ENCODE measurements around the gene DYNC1I2.
"Not testable (repeated sequence)": the region's sequence is repeated elsewhere in the genome, so short reads cannot be mapped to it uniquely, and the experiment has no call there.

Gene DYNC1I2

DNA sequence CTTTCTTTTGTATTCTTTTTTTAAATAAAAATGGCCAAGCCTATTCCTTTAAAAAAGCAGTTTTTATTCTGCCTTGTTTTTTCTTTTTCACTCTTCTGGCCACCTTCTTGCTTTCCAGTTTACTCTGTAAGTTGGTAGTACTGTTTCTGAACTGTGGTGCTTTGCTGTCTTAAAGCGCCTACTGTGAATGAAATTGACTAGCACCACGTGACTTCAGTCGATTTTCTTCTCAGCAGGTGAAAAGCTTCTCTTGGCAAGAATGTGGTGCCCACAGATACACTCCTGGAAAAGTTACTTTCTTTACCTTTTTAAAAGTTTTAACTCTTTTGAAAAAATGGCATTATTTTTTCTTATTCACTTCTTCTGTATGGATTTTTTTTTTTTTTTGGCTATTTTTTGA is 32.4 kb downstream of the DYNC1I2 start:
- no peak for DNase-seq

DNA sequence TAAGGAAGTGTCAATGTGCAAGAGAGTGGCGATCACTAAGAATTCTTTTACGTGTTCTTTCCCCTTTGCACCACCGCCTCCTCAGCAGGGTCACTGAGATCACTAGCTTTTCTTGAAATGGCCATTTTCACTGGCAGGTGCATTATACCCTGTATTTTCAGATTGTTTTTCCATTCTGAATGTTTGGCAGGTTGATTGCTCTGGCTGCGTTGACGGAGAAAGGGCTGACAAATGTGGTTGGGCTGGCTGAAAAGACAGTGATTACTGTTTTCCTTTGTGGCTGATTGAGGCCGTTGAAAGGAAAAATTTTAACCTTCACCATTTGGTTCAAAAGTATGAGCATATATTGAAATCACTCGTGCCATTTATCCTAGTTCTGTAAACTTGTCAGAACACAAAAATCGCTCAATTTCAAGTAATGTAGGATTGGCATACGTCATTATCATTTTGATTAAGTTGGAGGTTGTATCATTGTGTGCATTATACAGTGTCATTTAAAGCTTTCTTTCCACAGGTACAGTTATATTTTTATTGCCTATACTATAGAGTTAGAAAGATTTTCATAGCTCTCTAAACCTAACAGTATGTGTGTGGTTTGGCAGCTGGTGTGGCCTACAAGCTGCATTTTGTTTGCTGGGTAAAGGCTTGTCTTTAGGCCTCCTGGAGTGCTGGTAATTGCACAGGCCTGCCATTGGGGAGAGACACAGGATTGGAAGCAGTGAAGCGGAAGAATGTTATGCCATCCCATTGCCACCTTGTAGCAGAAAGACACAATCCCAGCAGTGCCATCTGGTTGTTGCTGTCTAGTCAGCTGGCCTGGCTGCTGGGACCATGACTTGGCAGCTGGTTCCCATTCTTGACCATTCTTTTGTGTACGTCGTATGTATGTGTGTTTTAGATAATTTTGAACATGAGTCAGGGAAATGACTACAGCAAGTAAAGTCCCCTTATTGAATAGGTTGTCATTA is 36.7 kb downstream of the DYNC1I2 start:
- DNase-seq = no peak

DNA sequence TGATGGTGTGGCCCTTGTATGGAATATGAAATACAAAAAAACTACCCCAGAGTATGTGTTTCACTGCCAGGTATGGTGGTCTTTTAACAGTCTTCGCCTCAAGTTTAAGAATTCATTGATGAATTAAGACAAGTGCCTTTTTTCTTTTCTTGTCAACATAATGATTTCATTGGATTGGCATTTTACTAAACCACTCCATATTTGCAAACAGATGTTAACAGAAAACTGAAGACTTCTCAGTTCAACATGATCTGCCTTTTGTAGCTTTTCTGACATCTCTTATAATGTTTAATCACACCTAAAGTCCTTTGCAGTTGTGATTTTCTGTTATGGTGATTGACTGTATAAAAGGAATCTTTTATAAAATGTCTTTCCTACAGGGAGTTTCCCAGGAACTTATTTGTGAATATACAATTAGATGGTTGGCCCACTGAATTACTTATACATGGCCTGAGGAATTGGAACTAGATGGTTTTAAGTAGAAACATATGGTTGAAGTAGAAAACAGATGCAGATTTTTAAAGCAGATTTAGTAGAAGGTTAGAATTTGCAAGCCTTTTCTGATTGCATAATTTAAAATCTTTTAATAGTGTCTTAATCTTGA is 39.7 kb downstream of the DYNC1I2 start:
- DNase-seq = no peak

DNA sequence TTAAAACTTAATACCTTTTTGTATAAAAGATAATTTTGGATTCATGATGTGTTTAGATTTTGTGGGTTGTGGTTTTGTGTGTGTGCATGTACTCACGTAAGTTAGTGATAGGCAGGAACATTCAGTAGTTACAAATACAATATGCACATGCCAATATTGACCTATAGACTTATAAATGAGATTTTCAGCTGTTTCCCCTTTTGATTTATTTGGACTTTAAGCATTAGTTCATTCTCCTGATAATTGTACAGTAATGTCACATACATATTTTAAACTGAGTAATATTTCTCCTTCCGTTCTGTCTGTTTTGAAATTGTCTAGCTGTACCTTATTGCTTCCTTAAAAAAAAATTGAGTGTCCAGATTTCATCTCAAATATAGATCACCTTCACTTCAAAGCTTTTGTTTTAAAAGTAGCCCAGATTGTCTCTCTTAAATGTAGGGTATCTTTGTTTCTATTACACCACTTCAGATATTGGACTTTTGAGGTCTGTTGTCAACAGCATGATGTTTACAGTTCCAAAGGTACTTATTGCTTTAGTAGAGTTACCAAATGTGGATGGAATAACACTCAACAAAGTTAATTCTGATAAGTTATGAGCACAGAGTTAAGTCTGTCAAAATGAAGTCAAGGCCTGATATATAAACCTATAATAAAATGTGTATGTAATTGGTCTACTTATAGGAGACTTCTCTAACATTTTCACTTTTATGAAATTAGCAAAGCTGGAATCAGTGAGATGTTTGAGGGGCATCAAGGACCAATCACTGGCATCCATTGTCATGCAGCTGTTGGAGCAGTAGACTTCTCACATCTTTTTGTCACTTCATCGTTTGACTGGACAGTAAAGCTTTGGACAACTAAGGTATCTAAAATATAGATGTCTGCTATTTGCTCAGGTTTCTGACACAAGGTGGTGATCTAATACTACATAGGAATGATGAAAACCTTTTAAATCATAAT is 42.0 kb downstream of the DYNC1I2 start:
- DNase-seq = no peak

DNA sequence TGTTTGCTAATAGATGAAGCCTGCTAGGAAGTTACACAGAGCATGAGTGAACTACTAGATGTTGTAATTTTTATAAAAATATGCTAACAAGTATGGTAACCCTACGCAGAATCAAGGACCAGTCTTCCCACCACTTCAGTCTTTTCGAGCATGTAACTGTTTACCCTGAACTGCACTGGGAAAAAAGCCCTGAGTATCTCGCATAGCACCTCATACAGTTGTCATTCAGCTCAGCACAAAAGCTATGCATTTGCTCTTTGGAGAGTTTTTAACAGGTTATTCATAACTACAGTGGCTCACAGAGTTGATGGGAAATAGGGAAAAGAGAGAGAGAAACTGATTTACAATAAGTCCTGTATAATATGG is 42.7 kb downstream of the DYNC1I2 start:
- no peak for DNase-seq

DNA sequence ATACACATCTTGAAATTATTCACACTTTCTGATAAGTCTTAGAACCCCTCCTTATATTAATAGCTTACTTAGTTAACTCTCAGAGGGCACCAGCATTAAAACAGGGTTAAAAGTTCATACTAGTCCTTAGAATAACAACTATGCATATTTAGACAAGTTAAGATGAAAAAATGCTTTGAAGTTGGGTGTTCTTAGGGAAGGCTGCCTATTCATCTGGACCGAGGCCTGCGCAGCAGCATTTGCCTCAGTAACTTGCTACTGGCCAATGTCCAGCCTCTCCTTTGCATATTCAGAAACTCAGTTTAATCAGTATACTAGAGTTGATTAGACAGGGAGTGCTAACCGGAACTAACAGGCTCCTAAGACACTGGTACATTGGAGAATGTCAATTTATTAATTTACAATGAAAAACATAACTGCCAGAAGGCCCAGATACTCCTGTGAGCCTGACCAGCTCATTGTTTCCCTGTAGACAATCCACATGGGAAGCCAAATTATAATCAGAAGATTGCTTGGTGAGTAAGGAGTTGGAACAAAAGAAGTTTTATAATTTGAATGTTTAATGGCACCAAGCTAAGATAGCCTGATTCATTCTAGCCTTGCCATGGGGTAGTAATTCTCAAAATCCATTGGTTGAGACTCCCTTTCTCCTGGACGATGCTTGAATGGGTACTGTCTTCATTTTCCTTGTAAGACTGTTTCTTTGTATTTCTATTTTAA is 48.9 kb downstream of the DYNC1I2 start:
- no peak for DNase-seq

DNA sequence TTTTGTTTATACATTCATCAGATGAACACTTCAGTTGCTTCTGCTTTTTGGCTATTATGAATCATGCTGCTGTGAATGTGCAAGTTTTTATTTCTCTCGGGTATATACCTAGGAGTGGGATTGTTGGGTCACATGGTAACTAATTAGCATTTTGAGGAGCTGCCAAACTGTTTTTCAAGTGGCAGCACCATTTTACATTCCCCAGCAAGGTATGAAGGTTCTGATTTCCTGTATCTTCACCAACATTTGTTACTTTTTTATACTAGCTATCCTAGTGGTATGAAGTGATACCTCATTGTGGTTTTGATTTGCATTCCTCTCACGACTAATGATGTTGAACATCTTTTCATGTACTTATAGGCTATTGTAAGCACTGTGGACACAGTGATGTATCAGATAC is 53.9 kb downstream of the DYNC1I2 start:
- no peak for DNase-seq

DNA sequence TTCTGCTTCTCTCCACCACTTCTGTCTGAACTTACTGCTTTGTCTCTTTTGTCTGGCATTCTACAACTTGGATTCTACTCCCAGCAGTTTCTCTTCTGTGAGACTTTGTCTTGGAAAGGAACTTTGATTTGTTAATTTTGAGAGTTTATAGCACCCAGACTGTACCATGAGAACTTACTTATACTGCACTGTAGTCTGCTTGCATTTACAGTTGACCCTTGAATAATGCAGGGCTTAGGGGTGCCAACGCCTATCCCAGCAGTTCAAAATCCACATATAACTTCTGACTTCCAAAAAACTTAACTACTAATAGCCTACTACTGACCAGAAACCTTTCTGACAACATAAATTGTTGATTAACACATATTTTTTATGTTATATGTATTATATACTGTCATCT is 55.5 kb downstream of the DYNC1I2 start:
- DNase-seq = no peak

DNA sequence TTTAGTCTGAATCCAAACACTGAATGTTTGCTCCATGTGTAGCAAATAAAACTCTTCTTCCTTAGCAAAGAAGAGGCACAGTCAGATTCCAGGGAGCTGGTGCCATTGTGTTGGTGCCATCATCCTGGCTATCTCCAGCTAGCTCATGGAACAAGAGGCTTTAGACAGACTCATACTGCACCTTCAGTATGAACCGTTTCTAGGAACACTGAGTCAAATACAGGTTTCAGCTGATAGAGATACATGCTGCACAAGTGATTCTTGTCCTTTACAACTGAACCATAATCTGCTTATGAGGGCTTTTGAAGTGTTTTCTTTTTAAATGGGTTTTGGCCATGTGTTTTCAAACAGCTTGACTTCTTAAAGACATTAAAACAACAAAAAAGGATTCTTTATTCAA is 57.9 kb downstream of the DYNC1I2 start:
- DNase-seq = no peak

DNA sequence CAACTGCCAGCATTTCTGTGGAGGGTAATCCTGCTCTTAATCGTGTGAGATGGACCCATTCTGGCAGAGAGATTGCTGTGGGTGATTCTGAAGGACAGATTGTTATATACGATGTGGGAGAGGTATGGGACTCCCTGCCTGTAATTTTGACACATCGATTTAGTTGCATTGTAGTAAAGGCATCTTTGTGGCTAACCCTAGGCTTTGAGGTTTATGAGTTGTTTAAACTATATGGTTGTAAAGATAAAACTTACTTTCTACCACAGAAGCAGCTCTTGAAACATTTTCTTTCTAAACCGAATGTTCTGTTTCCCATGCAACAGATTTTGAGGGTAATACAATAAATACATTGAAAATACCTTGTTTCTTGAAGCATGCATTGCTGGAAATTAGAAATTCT is 58.5 kb downstream of the DYNC1I2 start:
- no peak for DNase-seq

DNA sequence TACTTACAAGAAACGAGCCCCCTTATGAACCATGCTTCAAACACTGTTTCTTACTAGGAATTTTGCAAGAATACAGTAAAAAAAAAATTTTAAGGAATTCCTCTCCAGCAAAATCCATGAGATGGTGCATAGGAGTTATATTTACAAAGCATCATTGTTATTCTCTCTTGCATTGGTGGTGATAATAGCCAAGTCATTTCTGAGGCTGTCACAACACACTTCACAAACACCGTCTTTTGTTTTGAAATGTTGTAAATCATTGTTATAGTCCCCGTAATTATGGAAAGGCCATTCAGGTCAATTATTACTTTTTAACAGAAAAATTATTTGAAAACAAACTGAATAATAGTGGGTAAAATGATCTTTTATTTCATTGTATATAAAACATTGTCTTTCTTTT is 60.1 kb downstream of the DYNC1I2 start:
- no peak for DNase-seq

DNA sequence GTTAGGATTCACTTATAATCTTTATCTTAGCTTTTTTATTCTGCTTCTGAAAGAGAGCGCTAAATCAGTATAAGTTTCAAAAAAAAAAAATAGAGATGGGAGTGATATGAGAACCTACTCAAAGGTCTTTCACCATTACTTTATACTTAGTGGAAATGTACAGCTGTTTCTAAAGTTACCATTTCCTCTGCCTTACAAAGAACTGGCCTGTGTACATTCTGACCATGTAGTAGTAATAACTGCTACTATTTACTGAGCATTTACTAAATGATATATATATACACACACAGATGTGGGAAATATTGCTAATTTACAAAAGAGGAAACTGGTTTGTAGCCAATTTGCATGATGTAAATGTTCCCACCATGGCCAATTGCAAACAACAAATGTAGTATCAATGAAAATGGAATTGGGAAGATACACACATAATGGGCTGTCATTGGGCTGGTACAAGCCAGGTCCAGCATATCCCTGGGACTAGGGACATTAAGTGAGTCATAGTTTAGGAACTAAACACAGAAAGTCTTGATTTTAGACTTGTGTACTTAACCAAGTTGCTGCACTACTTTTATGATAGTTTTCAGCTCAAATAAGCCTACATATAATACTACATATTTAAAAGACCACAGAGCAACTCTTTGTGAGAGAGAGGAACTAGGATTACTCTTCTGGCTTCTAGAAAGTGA is 67.1 kb downstream of the DYNC1I2 start:
- DNase-seq = no peak

DNA sequence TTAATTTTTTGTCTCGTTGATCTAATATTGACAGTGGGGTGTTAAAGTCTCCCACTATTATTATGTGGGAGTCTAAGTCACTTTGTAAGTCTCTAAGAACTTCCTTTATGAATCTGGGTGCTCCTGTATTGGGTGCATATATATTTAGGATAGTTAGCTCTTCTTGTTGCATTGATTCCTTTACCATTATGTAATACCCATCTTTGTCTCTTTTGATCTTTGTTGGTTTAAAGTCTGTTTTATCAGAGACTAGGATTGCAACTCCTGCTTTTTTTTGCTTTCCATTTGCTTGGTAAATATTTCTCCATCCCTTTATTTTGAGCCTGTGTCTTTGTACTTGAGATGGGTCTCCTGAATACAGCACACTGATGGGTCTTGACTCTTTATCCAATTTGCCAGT is 71.5 kb downstream of the DYNC1I2 start:
- not testable (repeated sequence) for DNase-seq

DNA sequence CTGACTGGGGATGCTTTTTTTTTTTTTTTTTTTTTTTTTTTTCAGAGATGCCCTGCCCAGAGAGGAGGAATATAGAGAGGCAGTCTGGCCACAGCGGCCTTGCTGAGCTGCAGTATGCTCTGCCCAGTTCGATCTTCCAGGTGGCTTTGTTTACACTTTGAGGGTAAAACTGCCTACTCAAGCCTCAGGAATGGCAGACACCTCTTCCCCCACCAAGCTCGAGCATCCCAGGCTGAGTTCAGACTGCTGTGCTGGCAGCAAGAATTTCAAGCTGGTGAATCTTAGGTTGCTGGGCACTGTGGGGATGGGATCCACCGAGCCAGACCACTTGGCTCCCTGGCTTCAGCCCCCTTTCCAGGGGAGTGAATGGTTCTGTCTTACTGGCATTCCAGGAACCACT is 73.9 kb downstream of the DYNC1I2 start:
- DNase-seq = not testable (repeated sequence)

DNA sequence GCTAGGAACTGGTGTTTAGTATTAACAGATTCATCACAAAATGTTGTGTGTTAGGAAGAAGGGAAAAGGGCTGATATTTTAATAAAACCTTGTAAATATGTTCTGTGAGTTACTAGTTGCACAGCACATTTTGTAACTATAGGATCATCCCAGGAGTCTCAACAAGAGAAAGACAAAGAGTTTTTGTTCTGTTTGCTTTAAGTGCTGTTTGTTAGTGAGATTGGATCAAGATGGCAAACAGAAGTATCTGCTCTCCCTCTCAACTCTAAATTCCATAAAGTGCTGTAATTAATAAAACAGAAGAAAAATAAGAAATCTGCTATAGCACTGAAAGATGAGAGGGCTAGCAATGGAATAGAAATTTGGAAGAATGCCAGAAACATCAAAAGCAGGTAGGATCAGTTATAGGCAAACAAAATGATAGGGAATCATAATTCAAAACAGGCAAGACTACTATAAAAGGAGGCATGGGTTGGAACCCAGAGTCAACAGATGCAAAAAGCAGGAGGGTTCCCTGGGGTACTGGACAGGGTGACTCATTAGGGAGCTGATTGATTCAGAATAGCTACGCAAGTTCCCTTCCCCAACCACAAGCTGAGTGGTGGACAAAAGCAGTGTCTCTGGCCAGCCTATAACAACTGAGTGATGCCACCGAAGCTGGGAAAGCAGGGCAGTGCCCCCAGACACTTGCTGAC is 75.8 kb downstream of the DYNC1I2 start:
- no peak for DNase-seq

DNA sequence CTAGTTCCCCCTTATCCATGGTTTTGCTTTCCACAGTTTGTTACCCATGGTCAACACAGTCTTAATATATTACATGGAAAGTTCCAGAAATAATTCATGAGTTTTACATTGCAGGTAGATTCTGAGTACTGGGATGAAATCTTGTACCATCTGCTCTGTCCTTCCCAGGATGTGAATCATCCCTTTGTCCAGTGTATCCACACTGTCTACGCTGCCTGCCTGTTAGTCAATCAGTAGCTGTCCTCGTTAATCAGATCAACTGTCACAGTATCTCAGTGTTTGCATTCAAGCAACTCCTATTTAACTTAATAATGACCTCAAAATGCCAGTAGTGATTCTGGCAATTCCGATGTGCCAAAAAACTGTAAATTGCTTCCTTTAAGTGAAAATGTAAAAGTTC is 76.3 kb downstream of the DYNC1I2 start:
- DNase-seq = no peak

DNA sequence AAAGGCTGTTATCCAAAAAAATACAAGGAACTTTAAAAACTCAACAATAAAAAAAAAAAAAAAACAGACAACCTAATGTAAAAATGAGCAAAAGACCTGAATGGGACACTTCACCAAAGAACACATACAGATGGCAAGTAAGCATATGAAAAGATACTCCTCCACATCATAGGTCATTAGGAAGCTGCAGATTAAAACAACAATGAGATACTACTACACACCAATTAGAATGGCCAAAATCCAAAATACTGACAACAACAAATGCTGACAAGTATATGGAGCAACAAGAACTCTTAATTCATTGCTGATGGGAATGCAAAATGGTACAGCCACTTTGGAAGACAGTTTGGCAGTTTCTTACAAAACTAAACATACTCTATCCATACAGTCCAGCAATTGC is 84.2 kb downstream of the DYNC1I2 start:
- DNase-seq = no peak

DNA sequence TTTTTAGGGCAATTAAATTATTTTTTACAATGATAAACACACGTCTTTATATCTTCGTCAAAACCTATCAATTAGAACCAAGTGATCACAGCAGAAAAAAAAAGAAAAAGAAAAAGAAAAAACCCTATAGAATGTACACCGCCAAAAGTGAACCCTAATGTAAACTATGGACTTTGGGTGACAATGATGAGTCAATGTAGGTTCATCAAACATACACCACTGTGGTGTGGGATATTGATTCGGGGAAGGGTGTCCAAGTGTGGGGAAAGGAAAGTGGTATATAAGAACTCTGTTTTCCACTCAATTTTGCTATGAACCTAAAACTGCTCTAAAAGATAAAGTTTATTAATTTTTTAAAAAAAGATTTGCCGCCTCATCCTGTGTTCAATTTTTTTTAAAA is 85.1 kb downstream of the DYNC1I2 start:
- no peak for DNase-seq

DNA sequence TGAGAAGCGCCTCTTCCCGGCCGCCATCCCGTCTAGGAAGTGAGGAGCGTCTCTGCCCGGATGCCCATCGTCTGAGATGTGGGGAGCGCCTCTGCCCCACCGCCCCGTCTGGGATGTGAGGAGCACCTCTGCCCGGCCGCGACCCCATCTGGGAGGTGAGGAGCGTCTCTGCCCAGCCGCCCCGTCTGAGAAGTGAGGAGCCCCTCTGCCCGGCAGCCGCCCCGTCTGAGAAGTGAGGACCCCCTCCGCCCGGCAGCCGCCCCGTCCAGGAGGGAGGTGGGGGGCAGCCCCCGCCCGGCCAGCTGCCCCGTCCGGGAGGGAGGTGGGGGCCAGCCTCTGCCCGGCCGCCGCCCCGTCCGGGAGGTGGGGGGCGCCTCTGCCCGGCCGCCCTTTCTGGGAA is 87.3 kb downstream of the DYNC1I2 start:
- DNase-seq = not testable (repeated sequence)

DNA sequence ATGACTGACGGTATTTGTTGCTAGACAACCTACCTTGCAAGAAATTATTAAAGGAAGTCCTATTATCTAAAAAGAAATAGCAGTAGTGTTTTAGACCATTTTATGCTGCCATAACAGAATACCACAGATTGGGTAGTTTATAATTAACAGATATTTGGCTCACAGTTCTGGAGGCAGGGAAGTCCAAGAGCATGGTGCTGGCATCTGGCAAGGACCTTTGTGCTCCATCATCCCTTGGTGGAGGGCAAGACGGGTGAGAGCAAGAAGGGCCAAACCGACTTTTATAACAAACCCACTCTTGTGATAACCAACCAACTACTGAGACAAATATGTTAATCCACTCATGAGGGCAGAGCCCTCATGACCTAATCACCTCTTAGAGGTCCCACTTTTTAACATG is 91.2 kb downstream of the DYNC1I2 start:
- DNase-seq = no peak

DNA sequence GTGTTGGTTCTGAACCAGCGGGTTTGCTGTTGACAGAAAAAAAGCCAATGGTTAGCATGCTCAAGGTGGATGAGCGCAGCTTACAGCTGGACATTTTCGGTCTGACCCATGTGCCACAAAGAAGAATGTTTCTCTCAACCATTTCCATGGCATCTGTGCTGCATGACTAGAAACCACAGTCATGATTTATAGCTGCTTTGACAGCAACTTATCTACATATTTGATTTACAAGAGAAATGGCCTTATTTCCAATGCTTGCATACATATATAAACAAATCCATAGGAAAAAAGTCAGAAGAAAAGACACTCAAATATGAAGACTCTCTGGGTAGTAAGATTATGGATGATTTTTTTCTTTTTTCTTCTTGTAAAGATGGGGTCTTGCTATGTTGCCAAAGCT is 98.2 kb downstream of the DYNC1I2 start:
- DNase-seq = no peak
